Measurements from ENCODE around the gene GABPA.

- TF ChIP-seq EZH2 (optimal IDR thresholded peaks at IDR 0.05; ENCODE audit: low read depth, low read length) (no peak), CTCF (IDR thresholded peaks at IDR 0.05; ENCODE audit: low read length) (no peak)
Observed at GRCh38 chr21:25733859-25734653, 716 bp upstream of the GABPA start.
